Measurements from ENCODE around the gene PPARG.
A peak's percentile ranks its signal among the peaks of the same experiment; 100 is the strongest.

The PPARG gene

DNA sequence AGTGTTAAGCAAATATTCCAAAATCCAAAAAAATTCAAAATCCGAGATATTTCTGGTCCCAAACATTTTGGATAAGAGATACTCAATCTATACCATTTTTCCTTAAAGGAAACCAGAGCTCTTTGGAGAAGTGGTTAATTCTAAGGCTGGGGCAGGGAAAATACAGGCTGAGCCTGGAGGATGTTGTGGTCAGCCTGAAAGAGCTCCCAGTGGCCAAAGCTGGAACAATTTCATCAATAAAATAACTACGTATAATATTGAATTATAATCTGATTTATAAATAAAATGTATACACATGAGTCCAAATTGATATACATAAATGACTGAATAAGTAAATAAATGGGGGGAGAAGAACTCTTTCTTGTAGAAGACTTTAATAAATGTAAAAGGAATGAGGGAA is 24.6 kb downstream of the PPARG start:
- no peak for DNase-seq

DNA sequence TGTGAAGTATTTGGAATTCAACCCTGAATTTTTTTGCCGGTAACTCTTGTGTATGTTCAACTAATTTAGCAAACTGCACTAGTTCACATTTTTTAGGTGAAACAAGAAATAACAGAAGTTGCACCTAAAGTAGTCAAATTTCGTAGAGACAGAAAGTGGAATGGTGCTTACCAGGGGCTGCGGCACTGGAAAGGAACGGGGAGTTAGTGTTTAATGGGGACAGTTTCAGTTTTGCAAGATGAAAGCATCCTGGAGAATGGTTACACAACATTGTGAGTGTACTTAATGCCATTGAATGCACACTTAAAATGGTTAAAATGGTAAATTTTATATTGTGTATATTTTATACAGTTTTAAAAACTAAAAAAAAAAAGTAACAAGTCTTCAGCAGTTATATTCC is 27.4 kb downstream of the PPARG start:
- no peak for DNase-seq

DNA sequence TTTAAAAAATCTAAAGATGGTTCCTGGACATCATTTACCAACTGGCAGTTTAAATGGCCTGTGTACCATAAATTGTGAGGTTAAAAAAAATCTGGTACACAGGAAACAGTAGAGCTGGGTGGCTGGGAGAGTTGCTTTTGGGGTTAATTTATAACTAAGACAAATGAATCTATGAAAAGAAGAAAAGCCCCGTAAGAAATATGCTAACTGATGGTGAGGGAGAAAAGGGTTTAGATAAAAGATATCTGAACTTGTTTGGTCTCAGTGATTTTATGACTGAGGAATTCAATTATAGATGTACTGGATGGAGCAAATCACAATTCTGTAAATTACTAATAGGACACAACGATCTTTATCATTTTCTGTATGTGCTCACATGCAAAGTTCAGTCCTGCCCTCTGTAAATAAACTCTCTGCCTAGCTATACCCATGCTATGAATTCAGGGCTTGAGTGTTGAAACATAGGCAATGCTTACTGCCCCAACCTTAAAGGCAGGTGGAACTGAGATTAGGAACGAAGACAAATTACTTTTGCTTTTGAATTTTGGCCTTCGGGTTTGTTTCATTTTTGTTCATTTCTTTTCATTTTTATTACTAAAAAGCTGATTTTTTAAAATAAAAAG is 28.0 kb downstream of the PPARG start:
- no peak for DNase-seq

DNA sequence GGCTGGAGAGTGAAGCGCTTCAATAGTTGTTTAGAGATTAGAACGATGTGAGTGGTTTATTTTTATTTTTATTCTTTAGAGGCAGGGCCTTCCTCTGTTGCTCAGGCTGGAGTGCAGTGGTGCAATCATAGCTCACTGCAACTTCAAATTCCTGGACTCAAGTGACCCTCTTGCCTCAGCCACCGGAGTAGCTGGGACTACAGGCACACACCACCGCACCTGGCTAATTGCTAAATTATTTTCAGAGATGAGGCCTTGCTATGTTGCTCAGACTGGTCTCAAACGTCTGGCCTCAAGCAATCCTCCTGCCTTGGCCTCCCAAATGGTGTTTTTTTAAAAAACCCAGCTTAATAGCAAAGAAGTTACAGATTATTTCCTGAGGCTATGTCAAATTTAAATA is 29.0 kb downstream of the PPARG start:
- DNase-seq: no peak

DNA sequence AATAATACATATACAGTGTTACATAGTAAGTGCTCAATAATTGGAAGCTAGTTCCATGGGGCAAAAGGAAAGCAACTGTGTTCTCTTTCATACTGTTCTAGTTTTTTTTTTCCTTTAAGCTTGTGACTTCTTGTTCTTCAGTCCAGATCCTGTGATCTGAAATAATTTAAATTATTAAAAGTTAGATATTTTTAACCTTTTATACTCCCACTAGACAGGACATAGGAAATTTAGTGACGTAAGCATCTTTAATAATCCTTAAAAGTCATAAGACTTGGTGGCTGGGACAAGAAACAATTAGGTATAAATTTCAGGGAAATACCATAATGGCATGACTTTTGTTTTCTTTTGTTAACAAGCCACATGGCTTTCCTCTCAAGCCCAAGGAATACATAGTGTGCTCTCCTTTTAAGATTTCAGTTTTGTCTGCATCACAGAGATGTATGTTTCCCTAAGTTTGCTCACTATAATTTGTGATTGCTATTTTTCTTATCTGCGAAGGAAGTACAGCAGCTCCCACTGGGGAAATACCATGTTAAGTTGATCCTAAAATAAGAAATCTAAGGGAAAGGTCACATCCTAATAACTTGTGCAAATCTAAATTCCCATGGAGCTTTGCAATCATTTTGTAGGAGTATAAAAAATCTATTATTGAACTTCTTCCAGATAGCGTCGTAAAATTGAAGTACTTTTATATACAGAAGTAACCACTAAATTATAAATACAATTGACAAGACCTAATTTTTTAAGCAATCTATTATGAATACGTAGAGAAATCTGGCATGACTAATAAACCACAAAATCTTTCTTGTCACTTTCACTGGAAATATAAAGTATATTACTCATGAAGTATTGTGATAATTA is 30.1 kb downstream of the PPARG start:
- DNase-seq: no peak

DNA sequence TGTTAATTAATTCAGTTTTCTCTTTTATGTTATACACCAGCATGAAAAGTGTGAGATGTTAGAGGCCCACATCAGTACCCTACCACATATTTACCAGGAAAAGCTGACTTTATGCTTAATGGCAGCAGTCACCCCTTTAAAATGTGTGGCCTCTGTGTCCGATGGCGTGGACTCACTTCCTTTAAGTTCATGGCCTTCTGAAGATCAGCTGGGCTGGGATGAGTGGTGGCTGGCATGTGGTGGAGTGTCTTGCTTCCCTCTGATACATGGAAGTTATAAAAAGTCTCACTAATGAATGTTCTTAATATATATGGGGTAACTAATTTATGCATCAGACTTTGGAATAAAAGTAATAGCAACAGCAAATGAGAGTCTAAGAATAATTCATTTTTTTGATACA is 32.1 kb downstream of the PPARG start:
- no peak for DNase-seq

DNA sequence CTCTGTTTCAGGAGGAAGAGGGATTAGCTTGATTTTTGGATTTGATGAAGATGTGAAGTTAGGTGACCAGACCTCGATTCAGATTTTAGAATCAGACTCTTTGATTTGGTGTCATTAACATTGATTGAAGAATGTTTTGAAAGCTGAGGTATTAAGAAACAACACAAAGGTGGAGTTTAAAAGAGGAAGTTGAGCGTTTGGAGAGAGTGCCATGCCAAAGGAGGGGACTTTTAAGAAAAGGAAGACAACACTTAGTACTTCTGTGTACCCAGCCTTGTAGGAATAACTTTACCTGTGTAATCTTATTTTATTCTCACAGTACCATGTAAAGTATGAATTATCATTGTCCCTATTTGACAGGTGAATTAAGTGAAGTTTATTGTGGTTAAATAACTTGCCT is 34.4 kb downstream of the PPARG start:
- peak; percentile 42 for DNase-seq

DNA sequence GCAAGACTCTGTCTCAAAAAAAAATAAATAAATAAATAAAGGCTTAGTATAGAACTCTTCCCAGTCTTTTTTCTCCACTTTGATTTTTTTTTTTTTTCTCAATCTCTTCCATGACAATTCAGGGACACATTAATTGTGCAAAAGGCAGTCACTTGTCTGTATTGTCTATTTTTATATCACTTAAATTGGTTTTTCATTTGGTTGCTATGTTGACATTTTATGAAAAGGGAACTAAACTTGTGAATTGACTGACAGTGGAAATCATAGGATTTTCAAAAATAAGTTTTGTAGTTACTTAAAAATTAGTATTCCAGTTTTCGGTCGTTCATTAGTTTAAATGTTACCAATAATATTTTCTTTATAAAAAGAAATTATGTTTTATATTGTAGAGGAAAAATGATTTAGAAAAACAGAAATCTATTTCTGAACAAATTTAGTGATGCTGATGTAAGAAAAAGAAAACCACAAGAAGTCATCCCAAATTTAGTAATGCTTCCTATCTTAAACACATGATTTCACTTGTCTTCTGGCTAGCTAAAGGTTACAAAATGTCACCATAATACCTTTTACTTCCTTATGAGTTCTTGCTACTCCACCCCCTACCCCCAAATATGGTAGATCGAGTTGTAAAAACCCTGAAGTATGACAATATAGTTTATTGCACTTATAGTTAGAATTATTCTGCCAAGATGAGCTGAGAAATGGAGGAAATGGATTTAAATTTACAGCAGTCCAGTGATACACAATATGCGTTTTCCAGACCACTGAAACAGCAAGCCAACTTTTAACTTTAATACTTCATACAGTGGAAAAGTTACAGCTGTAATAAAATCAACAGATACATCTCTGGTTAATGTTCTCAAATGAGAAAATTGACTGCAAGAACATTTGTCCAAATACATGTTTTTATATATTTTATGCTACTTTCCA is 37.0 kb downstream of the PPARG start:
- peak; percentile 54 for DNase-seq

DNA sequence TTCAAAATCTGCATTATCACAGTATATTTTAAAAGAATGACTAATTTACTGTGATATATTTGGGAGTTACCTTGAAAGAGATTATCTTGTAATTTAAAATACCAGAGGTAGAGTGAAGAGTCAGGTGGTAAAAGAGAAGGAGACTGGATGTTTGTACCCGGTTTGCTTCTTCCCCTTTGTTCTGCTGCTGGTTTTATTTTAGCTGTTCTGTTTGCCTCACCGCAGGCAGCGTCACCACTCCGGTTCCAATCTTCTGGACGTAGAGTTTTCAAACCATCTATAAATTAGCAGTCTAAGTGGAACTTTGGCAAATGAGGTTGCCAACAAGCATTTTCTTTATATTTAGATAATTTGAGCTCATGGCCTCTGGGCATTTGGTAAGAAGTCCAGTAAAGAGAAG is 38.2 kb downstream of the PPARG start:
- no peak for DNase-seq

DNA sequence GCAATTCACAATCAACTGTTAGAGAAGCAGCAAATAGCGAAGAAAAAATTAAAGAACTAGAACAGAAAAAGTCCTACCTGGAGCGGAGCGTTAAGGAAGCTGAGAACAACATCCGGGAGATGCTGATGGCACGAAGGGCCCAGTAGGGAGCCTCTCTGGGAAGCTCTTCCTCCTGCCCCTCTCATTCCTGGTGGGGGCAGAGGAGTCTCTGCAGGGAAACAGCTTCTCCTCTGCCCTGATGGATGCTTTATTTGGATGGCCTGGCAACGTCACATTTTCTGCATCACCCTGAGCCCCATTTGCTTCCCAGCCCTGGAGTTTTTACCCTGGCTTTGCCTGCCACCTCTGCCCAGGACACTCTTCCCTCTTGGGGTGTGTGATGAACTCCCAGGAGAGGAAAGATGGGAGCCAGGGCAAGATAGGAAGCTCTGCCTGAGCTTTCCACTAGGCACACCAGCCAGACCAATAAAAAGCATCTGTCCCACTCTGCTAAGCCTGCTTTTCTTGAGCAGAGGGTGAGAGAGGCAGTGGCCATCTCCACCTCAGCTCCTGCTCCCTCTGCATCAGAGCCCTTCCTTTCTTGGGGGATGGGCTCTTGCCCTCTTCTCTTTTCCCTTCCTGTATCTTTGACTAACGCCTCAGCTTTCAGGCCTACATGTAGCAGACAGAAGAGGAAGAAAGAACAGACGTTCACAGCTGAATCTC is 39.4 kb downstream of the PPARG start:
- DNase-seq: no peak

DNA sequence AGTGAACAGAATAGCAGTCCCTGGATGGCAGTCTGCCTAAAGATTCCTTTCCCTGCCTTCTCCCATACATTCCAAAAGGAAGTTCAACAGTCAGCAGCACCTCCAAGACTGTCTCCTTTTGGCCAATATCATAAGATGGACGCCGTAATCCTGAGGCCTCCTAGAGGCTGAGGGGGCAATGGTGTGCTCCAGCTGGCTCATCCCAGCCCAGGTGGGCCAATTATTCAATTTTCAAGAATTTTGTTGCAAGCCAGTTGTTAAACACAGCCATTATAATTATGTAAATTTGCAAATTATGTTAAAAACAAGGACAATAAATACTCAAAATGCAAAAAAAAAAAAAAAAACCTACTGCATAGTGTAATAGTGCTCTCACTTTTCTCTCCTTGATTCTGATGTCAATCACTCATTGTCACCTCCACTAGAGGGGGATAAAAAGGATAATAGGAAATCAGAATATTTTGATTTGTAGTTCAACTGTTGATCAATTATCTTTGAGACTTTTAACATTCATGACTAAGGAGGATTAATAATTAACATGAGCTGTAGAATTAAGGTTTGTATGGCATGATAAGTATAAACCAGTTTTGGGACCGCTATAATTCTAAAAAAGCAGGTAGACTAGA is 40.1 kb downstream of the PPARG start:
- no peak for DNase-seq

DNA sequence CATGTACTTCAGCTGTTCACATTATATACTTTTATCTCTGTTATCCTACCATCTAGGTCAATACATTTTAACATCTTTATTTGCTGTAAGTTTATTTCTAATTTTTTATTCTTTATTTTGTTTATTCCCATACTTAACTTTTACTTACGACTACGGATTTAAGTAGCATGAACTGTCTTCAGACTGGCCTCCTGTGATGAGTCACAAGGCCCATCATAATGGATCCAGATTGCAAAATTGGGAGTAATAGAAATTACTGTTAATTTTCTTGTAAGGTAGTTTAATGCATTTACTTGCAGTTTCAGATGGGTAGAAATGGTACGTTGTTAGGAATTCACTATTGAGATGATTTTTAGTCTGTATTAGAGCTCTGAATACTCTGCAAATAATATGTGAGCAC is 45.9 kb downstream of the PPARG start:
- DNase-seq: no peak

DNA sequence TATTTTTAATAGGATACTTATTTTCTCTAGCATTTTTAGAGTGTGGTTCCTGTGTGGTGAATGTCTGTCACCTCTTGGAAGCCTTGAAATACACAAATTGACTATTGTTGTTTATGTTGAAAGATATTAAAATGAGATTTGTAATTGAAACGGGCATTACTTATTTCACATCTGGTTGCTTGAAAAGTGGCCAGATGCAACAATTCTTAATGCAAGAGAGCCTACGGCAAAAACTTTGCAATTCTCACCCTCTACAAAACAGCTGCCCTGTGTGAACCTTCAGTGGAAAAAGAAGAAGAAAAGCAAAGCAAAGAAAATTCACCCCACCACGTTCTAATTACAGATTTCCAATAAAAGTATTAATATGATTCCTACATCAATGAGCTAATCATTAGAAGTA is 46.6 kb downstream of the PPARG start:
- no peak for DNase-seq

DNA sequence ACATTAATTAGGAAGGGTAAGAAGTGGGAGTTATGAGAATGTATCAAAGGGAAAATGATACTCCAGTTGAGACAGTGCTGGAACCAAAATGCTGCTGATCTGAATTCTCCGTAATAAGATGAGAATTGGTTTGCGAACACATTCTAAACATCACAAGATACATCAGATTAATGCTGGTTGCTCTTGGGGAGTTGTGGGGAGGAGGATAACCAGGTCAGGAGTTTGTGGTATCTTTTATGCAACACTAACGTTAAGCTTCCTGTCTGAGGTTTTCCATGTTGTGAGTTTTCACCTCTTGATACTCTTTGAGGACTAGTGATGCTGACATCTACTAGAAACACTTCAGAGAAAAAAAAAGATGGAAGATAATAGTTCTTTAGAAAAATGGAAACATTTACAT is 47.2 kb downstream of the PPARG start:
- no peak for DNase-seq

DNA sequence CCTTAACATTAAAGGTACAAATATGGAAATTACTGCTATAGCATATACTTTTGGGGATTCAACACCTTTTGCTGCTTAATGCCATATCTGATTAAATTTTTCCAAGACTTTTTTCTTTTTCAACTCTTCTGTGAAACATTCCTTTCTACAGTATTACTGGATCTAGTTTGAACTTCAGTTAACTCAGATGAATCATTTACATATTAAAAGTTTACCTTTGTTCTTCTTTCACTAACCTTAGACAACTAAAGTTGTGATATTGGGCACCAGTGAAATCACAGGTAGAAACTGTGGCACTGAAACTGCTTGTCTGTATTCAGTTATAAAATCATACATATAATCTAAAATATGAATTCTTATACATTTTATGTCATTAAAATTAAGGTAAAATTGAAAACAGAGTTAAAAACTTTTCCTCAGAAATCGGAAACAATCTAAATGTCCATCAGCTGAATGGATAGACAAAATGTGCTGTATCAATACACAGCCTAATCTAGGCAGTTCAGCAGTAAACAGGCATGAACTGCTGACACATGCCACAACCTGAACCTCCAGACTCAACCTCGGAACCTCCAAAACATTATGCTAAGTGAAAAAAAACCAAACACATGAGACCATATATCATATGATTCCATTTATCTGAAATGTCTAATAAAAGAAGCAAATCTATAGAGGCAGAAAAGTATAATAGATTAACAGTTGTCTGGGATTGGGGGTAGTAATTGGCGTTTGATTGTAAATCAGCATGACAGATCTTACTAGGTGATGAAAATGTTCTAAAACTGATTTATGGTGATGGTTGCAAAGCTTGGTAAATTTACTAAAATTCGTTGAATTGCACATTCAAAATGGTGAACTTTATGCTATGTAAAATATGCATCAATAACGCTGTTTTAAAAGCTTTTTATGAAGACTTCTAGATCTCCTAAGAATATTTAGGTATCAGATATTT is 50.0 kb downstream of the PPARG start:
- DNase-seq: no peak

DNA sequence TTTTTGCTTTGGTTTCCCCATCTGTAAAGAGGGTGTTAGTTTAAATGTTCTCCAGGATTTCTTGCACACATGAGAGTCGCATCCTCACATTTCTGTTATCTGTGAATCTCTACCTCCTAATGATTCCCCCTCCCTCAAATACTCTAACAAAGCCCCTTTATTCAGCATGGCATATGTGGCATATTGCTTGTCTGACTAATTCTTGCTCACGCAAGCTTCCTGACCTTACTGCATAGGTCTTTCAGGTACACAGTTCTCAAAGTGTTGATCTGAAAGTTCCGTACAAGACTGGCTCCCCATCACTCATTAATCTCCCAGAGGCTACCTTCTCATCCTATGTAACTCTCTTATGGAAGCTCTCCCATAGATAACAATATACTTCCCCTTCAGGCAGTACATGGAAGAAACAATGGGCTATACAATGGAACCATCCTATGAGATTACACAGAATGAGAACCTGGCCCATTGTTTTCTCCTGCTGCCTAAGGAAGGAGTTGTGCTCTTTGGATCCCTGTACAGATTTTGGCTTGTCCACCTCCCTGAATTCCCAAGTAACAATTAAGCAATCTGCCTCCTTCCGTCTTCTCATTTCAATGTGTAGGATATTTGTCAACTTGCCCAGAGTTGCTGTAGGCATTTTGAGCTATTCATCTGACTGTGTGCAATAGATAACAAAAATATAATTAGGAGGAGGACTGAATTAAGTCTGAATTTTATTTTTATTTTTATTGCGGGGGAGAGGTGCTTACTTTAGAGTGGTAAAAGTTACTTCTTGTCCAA is 51.0 kb downstream of the PPARG start:
- no peak for DNase-seq

DNA sequence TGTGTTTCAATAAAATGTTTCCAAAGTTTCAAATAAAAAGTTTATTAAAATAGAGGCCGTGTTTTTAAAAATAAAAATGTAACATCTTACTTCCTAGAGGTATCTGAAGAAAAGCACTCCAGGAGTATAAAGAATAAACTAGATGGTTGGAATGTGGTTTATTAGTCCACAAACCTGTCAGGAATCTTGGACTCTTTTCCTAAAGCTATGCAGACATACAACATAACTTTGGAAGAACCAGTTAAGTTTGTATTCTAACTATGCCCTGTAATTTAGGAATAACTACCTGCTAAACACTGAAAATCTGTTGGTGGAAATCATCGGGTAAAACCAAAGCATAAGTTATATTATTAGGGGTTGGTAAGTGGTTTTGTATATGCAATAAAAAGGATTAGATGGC is 51.6 kb downstream of the PPARG start:
- DNase-seq: no peak

DNA sequence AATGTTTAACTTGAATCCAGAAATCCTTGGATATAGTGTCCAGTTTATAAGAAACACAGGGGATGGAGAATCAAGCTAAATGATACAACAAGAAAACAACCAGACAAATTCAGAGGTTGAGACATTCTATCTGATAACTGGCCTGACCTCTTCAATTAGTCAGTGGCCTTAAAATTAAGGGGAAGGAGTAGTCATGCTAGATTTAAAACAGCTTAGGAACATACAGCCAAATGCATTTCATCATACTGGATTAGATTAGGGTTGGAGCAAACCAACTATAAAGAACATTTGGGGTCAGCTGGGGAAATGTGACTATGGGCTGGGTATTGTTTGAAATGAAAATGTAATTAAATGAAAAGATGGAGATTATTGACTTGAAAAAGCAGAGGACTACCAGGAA is 53.3 kb downstream of the PPARG start:
- DNase-seq: peak; percentile 27

DNA sequence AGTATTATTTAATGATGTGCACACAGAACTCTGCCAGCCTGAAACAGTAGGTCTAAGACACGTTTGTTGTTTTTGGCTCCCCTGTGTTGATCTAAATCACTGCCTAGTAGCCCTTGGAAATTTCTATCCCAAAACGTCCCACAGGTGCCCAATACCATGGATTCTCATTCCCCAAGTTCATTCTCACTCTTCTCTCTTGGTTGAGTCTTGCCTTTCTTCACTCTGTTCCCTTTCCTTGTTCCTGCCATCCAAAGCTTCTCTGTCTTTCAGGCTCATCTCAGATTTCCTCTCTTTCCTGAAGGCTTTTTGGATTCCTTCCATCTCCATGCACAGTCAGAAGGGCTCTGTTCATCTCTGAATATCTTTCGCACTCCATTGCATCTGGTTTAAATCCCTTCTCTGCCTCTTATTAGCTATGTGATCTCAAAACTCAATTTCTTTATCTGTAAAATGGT is 54.2 kb downstream of the PPARG start:
- no peak for DNase-seq

DNA sequence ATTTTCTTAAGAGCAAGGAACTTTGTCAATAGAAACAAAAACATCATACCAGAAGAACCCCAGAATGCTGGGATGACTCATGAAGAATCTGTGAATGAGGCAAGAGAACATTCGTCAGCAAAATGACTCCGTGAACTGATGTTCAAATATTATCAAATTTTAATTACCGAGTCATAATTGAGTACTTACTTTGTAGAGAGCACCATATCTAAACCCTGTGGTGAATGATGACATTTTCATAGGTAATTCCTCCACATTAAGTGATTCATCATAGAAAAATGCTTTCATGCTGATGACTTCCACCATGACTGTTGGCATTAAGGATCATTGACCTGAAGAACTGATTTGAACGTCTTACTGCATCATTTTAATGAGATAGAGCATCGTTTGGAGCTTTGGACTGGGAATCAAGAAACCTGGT is 56.3 kb downstream of the PPARG start:
- DNase-seq: no peak

Measured in OCI-M1 (cell line).